GM12873 (cell line): ENCODE measurements around the gene PLXDC2.

Experiments used
- CTCF ChIP-seq: IDR thresholded peaks from 2 replicates; pipeline ENCODE4 v1.5.1; 2012; ENCODE audit warnings: low read depth, mild to moderate bottlenecking, moderate library complexity, low read length, control low read depth; ENCODE audit not compliant: insufficient read depth; ENCODE audit errors: missing control alignments

PLXDC2 gene

GRCh38 chr10:19877466-19878255 is 61.4 kb downstream of the PLXDC2 start:
- TF ChIP-seq CTCF, result no peak

- TF ChIP-seq CTCF, result no peak
Observed at GRCh38 chr10:19882621-19883020, 66.4 kb downstream of the PLXDC2 start.

- TF ChIP-seq CTCF, result no peak
Observed at GRCh38 chr10:19888061-19888660, 71.9 kb downstream of the PLXDC2 start.

- TF ChIP-seq CTCF, result no peak
Observed at GRCh38 chr10:19889256-19889655, 73.0 kb downstream of the PLXDC2 start.

- no peak for TF ChIP-seq CTCF
Observed at GRCh38 chr10:19891429-19891828, 75.2 kb downstream of the PLXDC2 start.

GRCh38 chr10:19892270-19892669 is 76.0 kb downstream of the PLXDC2 start:
- no peak for TF ChIP-seq CTCF

GRCh38 chr10:19892677-19893076 is 76.4 kb downstream of the PLXDC2 start:
- TF ChIP-seq CTCF, result no peak
